RCC 7860 (cell line): ENCODE results near the gene NSF.
A peak's percentile ranks its signal among the peaks of the same experiment; 100 is the strongest.

Source experiments
- DNase-seq: peaks from one replicate; pipeline ENCODE4 v3.0.0-alpha.2; 2015; ENCODE audit warnings: low spot score
- FAIRE-seq: peaks from 2 replicates; lab custom pipeline; 2012; peaks lifted over from hg19 to GRCh38; lab: Jason Lieb, UNC

NSF gene

DNA sequence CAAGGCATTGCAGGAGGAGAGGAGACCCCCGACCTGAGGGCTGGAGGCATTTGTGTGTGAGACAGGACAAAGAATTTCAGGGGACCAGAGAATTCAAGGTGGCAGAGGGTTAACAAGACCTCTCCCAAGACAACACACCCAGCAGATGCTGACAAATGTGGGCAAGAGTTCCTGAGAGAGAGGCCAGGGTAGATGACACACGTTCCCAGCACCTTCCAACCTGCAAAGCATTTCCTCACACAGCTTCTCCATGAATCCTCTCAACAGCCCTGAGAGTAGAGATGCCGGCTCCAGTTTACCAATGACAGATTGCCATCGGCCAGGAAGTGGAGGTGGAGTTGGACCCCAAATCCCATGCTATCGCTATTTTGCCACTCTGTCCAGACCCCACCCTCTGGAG lies 203.1 kb downstream of the NSF start:
- DNase-seq (no peak), FAIRE-seq (no peak)

DNA sequence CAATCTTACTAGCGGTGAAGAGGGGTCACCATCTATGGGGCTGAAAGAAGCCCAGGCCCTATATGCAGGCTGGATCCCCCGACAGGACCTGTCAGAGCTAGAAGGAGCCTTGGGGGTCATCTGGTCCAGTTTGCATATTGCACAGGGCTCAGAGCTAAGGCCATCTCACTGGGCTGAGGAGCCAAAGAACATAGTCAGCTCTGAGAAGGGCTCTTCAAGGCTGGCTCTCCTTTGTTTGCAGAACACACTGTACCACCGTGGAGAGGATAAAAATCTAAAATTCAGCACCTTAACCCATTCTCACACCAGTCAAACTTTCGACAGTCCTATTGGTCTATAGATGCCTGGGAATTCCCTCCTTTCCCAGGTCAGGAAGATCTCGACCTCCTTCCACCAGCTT lies 203.8 kb downstream of the NSF start:
- DNase-seq (no peak), FAIRE-seq (no peak)

DNA sequence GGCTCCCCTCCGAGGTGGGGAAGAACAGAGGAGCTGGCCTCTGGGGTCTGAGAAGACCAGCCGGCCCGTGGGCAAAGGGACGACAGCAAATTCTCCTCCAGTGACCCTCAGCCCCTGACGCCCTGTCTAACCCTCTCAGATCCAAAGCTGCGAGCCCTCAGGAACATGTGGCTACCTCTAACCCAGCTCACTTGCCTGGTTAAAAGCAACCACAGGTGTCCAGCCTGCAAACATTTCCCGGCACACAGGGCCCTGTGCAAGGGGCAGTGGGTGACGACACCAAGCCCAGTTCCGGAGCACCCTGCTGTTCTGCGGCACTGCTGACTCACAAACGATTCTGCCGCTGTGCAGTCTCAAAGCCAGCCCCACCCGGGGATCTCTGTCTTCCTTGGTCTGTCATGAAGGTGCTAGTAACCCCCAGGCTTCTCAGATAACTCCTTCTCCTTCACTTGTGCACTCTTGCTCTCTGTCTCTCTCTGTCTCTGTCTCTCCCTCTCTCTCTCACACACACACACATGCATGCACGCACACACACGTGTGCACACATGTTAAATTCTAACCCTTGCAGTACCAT lies 205.0 kb downstream of the NSF start:
- peak; percentile 62 for DNase-seq
- FAIRE-seq = peak; percentile 43

DNA sequence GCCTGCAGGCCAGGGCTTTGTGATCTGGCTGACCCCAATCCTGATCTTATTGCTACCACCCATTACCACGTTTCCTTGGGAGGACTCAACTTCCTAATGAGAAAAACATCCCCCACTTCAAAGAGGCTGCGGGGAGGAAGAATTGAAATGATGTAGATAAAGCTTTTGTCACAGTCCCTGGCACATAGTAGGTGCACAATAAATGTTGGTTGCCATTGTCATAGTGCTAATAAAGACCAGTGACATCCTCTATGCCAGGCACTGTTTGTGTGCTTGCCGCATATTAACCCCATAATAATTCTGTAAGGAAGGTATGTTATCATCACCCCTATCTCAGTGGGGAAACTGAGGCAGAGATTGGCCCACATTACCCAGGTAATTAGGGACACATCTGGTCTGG lies 205.6 kb downstream of the NSF start:
- no peak for FAIRE-seq

DNA sequence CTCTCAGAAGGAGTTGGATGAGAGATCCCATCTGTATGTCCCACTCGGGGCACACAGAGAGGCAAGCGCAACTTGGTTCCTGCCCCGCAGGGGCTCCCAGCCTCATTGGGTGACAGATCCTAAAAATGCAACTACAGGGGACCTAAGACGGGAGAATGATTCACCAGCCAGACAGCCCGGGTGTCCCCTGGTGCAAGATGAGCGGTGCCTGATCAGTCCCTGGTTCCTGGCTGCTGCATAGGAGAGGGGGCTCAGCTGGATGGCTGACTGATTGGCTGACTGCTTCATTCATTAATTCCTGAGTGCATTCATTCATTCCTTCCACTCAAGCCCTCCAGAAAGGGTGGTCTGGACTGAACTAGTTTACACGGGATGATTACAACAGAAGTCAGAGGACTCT lies 206.1 kb downstream of the NSF start:
- no peak for FAIRE-seq

More for the DNA sequence above, 205.6 kb downstream of the NSF start:
- DNase-seq = no peak

DNA sequence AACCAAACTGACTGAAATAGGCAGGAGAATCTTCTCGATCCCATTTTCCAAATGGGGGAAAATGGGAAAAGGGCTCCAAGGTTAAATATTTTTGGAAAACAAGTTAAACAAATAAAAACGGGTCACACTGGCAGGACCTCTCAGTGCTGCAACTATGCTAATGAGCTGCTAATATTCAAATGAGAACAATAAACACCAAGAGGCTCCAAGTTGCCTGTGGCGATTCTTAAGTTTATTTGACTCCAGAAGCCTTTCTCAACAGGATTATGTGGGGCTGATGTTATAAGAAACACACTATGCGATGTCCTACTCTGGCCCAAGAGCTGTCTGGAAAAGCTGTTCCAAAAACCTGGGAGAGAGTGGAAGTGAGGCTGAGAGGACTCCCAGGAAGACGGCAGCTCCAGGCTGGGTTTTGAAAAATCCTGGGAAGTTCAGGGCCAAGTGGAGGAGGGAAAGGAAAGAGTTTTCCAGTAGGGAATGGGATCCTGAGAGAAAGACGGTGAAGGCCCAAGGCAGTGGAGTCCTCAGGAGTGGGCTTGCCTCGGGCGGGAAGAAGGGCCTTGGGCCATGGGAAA lies 206.6 kb downstream of the NSF start:
- no peak for FAIRE-seq
- no peak for DNase-seq

More for the DNA sequence above, 206.1 kb downstream of the NSF start:
- DNase-seq = no peak

DNA sequence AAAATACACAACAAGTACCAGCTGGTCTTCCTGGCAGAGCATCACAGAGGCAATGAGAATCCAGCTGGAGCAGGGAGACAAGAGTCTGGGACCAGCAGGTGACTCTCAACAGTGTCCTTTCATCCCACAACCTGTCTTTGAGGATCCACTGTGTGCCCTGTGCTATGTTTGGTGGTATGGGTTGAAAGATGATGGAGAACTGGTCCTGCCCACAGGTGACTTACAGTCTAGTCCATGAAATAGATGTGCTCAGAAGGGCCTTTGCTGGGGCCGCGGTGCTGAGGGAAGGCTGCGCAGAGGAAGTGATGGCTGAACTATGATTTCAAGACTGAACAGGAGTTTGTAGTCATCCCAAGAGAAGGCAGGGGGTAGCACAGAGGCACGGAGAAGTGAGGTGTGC lies 210.1 kb downstream of the NSF start:
- FAIRE-seq = no peak

DNA sequence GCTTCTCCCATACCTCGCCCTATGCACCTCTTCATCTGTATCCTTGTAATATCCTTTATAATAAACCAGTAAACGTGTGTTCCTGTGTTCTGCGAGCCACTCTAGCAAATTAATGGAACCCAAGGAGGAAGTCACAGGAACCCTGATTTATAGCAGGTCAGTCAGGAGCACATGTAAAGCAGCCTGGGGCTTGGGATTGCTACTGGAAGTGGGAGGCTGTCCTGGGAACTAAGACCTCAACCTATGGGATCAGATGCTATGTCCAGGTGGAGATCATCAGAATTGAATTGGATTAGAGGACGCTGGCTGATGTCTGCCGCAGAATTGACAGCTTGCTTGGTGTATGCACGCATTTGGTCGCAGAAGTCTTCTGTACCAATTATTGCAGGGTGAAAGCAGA lies 212.3 kb downstream of the NSF start:
- FAIRE-seq = no peak
- no peak for DNase-seq

More for the DNA sequence above, 210.1 kb downstream of the NSF start:
- no peak for DNase-seq

DNA sequence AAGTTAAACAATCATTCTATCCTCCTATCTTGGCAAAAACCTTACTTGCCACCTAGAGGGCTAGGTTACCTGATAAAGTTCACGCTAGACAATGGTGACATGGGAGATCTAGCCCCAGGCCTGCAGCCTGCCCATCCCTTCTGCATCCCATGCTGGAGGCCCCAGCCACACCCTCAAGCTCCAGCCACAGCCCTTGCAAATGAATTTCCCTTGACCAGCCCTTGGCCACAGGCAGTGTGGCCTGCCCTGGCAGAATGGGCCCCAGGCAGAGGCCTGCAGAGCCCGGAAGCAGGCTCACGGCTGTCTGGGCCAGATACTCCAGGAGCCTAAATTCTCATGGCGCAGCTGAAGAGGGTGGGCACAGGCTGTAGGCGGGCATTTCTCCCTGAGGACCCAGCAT lies 213.1 kb downstream of the NSF start:
- no peak for FAIRE-seq
- DNase-seq = no peak

DNA sequence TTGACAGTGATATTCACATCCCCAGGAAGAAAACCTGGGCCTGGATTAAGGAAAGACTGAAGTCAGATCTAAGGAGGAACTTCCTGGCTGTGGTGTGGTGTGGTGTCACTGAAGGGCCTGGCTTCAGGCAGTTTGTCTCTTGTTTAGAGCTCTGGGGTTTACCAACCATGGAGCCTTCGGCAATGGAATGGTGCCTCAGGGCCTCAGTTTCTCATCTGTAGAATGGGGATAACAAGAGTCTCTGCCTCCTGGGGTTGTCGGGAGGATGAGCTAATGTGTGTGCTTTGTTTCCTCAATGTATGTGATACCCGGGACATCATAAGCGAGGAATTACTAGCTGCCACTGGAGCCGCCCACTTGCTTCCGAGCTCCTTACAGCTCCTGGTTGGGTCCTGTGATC lies 215.3 kb downstream of the NSF start:
- no peak for FAIRE-seq
- no peak for DNase-seq
